ENCODE data around the gene TLX3. TPM values are rescaled to one million over a fixed set of nuclear protein-coding genes. Genes with fewer than 3 reads are reported as not detected.

Gene TLX3
- total and polyA plus RNA-seq, 2 of the 8 experiments (the other 6 are each of a cell fraction or from before 2014, with no cell fraction given): not detected

DNA sequence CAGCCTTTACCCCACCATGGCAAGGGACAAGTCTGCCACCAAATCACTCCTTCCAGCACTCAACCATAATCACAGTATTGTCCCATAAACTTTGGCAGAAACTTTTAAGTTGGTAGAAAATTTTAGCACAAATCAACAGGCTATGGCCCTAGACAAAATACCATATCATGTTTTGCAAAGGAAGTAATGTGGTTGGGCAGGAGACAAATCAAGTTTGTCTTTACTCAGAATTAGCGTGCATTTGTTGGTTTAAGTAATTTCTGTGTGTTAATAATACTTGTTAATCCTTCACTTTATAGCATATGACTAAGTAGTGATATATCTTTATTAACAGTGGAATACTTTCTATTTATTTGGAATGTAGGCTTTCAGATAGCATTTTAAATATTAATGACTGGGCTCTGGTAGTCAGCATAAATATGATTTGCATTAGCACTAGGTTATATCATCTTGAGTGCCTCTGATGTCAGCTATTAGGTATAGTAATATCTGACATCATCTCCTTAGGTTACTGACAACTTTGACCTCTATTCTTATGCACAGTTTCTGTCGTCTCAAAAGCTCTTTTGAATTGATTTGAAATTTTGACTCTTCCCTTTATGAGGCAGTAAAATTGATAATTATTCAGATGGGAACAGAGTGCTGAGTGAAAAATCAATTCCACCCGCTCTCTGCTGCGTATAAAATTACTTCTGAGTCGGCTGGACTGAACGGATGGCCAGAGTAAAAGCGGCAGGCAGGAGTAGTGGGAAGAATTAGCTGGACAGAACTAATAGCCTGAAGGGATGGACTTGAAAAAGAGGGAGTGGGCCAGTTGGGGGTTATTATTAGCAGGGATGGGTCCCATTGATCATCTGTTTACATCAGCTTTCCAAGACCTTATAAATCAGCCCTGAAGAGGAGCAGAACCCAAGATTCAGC, 40.1 kb upstream of the TLX3 start (continued):
- TF ChIP-seq, protein P1, sequence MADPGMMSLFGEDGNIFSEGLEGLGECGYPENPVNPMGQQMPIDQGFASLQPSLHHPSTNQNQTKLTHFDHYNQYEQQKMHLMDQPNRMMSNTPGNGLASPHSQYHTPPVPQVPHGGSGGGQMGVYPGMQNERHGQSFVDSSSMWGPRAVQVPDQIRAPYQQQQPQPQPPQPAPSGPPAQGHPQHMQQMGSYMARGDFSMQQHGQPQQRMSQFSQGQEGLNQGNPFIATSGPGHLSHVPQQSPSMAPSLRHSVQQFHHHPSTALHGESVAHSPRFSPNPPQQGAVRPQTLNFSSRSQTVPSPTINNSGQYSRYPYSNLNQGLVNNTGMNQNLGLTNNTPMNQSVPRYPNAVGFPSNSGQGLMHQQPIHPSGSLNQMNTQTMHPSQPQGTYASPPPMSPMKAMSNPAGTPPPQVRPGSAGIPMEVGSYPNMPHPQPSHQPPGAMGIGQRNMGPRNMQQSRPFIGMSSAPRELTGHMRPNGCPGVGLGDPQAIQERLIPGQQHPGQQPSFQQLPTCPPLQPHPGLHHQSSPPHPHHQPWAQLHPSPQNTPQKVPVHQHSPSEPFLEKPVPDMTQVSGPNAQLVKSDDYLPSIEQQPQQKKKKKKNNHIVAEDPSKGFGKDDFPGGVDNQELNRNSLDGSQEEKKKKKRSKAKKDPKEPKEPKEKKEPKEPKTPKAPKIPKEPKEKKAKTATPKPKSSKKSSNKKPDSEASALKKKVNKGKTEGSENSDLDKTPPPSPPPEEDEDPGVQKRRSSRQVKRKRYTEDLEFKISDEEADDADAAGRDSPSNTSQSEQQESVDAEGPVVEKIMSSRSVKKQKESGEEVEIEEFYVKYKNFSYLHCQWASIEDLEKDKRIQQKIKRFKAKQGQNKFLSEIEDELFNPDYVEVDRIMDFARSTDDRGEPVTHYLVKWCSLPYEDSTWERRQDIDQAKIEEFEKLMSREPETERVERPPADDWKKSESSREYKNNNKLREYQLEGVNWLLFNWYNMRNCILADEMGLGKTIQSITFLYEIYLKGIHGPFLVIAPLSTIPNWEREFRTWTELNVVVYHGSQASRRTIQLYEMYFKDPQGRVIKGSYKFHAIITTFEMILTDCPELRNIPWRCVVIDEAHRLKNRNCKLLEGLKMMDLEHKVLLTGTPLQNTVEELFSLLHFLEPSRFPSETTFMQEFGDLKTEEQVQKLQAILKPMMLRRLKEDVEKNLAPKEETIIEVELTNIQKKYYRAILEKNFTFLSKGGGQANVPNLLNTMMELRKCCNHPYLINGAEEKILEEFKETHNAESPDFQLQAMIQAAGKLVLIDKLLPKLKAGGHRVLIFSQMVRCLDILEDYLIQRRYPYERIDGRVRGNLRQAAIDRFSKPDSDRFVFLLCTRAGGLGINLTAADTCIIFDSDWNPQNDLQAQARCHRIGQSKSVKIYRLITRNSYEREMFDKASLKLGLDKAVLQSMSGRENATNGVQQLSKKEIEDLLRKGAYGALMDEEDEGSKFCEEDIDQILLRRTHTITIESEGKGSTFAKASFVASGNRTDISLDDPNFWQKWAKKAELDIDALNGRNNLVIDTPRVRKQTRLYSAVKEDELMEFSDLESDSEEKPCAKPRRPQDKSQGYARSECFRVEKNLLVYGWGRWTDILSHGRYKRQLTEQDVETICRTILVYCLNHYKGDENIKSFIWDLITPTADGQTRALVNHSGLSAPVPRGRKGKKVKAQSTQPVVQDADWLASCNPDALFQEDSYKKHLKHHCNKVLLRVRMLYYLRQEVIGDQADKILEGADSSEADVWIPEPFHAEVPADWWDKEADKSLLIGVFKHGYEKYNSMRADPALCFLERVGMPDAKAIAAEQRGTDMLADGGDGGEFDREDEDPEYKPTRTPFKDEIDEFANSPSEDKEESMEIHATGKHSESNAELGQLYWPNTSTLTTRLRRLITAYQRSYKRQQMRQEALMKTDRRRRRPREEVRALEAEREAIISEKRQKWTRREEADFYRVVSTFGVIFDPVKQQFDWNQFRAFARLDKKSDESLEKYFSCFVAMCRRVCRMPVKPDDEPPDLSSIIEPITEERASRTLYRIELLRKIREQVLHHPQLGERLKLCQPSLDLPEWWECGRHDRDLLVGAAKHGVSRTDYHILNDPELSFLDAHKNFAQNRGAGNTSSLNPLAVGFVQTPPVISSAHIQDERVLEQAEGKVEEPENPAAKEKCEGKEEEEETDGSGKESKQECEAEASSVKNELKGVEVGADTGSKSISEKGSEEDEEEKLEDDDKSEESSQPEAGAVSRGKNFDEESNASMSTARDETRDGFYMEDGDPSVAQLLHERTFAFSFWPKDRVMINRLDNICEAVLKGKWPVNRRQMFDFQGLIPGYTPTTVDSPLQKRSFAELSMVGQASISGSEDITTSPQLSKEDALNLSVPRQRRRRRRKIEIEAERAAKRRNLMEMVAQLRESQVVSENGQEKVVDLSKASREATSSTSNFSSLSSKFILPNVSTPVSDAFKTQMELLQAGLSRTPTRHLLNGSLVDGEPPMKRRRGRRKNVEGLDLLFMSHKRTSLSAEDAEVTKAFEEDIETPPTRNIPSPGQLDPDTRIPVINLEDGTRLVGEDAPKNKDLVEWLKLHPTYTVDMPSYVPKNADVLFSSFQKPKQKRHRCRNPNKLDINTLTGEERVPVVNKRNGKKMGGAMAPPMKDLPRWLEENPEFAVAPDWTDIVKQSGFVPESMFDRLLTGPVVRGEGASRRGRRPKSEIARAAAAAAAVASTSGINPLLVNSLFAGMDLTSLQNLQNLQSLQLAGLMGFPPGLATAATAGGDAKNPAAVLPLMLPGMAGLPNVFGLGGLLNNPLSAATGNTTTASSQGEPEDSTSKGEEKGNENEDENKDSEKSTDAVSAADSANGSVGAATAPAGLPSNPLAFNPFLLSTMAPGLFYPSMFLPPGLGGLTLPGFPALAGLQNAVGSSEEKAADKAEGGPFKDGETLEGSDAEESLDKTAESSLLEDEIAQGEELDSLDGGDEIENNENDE (IDR thresholded peaks at IDR 0.05; ENCODE audit: insufficient replicate concordance, low read length): no peak
- no peak for TF ChIP-seq EGR1 (IDR thresholded peaks at IDR 0.05; ENCODE audit: borderline replicate concordance, low read depth, low read length)

All from H1 (cell line).